Neural cell (in vitro differentiated cells): ENCODE measurements around the gene HEPHL1. TPM values are rescaled to one million over a fixed set of nuclear protein-coding genes. Genes with fewer than 3 reads are reported as not detected.

Experiments
- H2AFZ ChIP-seq: fragments of 200-600, 300-800 bp; sonication (generic), shearing (Covaris generic); 2 replicates; pipeline ENCODE4 v1.6.0; 2014; ENCODE audit warnings: low read depth, mild to moderate bottlenecking, antibody characterized with exemption, low read length, moderate library complexity
- H3F3A ChIP-seq: fragments of 200-600 bp; shearing (Covaris generic); 2 replicates; pipeline ENCODE4 v1.6.1; 2016; ENCODE audit warnings: mild to moderate bottlenecking, moderate library complexity, mixed read lengths, antibody characterized with exemption, low read length; ENCODE audit not compliant: insufficient read depth, poor library complexity, severe bottlenecking
- H3K27ac ChIP-seq: fragments of 200-600, 300-800 bp; sonication (generic), shearing (Covaris generic); 2 replicates; pipeline ENCODE4 v1.5.1; 2014; ENCODE audit warnings: mild to moderate bottlenecking, low read length, moderate library complexity
- H3K27me3 ChIP-seq: fragments of 300-800, 200-600 bp; sonication (generic), shearing (Covaris generic); 2 replicates; pipeline ENCODE4 v1.6.0; 2014; ENCODE audit warnings: mild to moderate bottlenecking, low read depth, low read length, moderate library complexity; ENCODE audit not compliant: insufficient read depth
- H3K36me3 ChIP-seq: fragments of 300-800, 200-600 bp; sonication (generic), shearing (Covaris generic); 2 replicates; pipeline ENCODE4 v1.5.1; 2014; ENCODE audit warnings: mild to moderate bottlenecking, antibody characterized with exemption, low read length, moderate library complexity; ENCODE audit not compliant: insufficient read depth
- H3K4me2 ChIP-seq: fragments of 300-800, 200-600 bp; sonication (generic), shearing (Covaris generic); 2 replicates; pipeline ENCODE4 v1.6.0; 2014; ENCODE audit warnings: mild to moderate bottlenecking, low read length
- H3K4me3 ChIP-seq: fragments of 300-800, 200-600 bp; sonication (generic), shearing (Covaris generic); 2 replicates; pipeline ENCODE4 v1.5.1; 2014; ENCODE audit warnings: mild to moderate bottlenecking, low read length, moderate library complexity
- H3K79me2 ChIP-seq: fragments of 200-600 bp; shearing (Covaris generic); replicated peaks from 2 replicates; pipeline ENCODE4 v1.6.0; 2014; ENCODE audit warnings: mild to moderate bottlenecking, low read length, moderate library complexity; ENCODE audit not compliant: insufficient read depth
- H3K9ac ChIP-seq: fragments of 300-800, 200-600 bp; sonication (generic), shearing (Covaris generic); 2 replicates; pipeline ENCODE4 v1.6.1; 2016; ENCODE audit warnings: mild to moderate bottlenecking, low read length, mixed read lengths
- H3K9me2 ChIP-seq: fragments of 200-600 bp; shearing (Covaris generic); 2 replicates; pipeline ENCODE4 v1.6.1; 2016; ENCODE audit warnings: mild to moderate bottlenecking, low read length, mixed read lengths; ENCODE audit not compliant: insufficient read depth
- H3K9me3 ChIP-seq: fragments of 200-600, 300-800 bp; sonication (generic), shearing (Covaris generic); 2 replicates; pipeline ENCODE4 v1.6.1; 2016; ENCODE audit warnings: mild to moderate bottlenecking, mixed run types, low read length, moderate library complexity, mixed read lengths
- H4K20me1 ChIP-seq: fragments of 200-600 bp; shearing (Covaris generic); 2 replicates; pipeline ENCODE4 v1.6.1; 2016; ENCODE audit warnings: mild to moderate bottlenecking, mixed run types; ENCODE audit not compliant: insufficient read depth
- CTCF ChIP-seq: fragments of 450-650 bp; IDR thresholded peaks from 2 replicates; pipeline ENCODE4 v1.5.1; 2014; ENCODE audit warnings: antibody characterized with exemption, mild to moderate bottlenecking, moderate library complexity; ENCODE audit not compliant: poor library complexity, severe bottlenecking
- EP300 ChIP-seq: fragments of 450-650 bp; conservative IDR thresholded peaks from 2 replicates; pipeline ENCODE4 v1.6.1; 2014; ENCODE audit warnings: antibody characterized with exemption, mild to moderate bottlenecking, moderate library complexity; ENCODE audit not compliant: poor library complexity, severe bottlenecking
- EZH2 ChIP-seq: fragments of 200-600, 300-800 bp; shearing (Covaris generic), sonication (generic); IDR thresholded peaks from 2 replicates; pipeline ENCODE4 v1.6.1; 2014; ENCODE audit warnings: antibody characterized with exemption, low read length, borderline replicate concordance, mild to moderate bottlenecking; ENCODE audit not compliant: insufficient read depth, poor library complexity, severe bottlenecking
- MXI1 ChIP-seq: fragments of 450-650 bp; conservative IDR thresholded peaks from 2 replicates; pipeline ENCODE4 v1.6.1; 2014; ENCODE audit warnings: antibody characterized with exemption, mild to moderate bottlenecking; ENCODE audit not compliant: poor library complexity, severe bottlenecking
- POLR2AphosphoS5 ChIP-seq: IDR thresholded peaks from 2 replicates; pipeline ENCODE4 v1.6.1; 2012
- RAD21 ChIP-seq: fragments of 450-650 bp; conservative IDR thresholded peaks from 2 replicates; pipeline ENCODE4 v1.6.1; 2014; ENCODE audit warnings: antibody characterized with exemption, mild to moderate bottlenecking, moderate library complexity
- REST ChIP-seq: IDR thresholded peaks from 2 replicates; pipeline ENCODE4 v1.6.1; 2012; ENCODE audit warnings: borderline replicate concordance
- SMC3 ChIP-seq: fragments of 450-650 bp; conservative IDR thresholded peaks from 2 replicates; pipeline ENCODE4 v1.6.1; 2014; ENCODE audit warnings: antibody characterized with exemption, mild to moderate bottlenecking, moderate library complexity; ENCODE audit not compliant: poor library complexity
- TAF1 ChIP-seq: IDR thresholded peaks from 2 replicates; pipeline ENCODE4 v1.6.1; 2012; ENCODE audit warnings: low read depth
- polyA plus RNA-seq: library from polyadenylated mRNA; depleted of rRNA; stranded (reverse); fragments of >200 nt; gene quantifications from 2 replicates; pipeline ENCODE4 v1.2.3, GENCODE V29; 2014

HEPHL1 gene
- polyA plus RNA-seq, 1 donor from 2014 or later, result not detected

- Histone ChIP-seq H3K9me3 (no peaks in the 10 kb centered on the region), H3K9ac (no peak overlapping the region), H3K4me3 (no peak overlapping the region), H2AFZ (no peak overlapping the region), H3K9me2 (no peaks in the 10 kb centered on the region), H3K27ac (no peak overlapping the region), H3K79me2 (no peaks in the 10 kb centered on the region), H3K36me3 (no peaks in the 10 kb centered on the region), H3K4me2 (no peak overlapping the region), H4K20me1 (no peaks in the 10 kb centered on the region), H3K27me3 (no peaks in the 10 kb centered on the region), H3F3A (no peaks in the 10 kb centered on the region)
- TF ChIP-seq EZH2, result no peak
- no peak for TF ChIP-seq CTCF
- no peak for TF ChIP-seq TAF1
- TF ChIP-seq REST, result no peak
- TF ChIP-seq POLR2AphosphoS5, result no peak
- no peak for TF ChIP-seq EP300
- TF ChIP-seq MXI1, result no peak
- no peak for TF ChIP-seq RAD21
- no peak for TF ChIP-seq SMC3
These were observed 83.6 kb downstream of the HEPHL1 start for GRCh38 chr11:94104734-94105133.

DNA sequence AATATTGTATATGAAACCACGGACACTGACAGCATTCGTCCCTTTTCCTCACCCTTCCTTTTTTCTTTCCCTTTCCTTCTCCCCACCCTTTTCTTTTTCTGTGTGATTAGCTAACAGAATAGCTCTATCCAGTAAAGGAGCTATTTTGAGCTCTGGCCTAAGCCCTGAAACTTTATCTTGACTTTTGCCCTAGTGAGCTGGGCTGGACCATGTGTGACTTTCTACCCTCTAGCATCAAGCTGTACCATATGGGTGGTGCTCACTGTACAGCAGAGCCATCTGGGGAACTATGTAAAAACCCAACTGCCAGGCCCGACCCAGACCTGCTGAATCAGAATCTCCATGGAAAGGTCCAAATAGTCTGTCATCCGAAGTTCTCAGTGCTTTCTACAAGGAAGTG is 85.6 kb downstream of the HEPHL1 start:
- Histone ChIP-seq H3K27me3 (no peaks in the 10 kb centered on the region), H4K20me1 (no peaks in the 10 kb centered on the region)
- no peak for TF ChIP-seq EP300
- no peak for TF ChIP-seq REST
- no peak for TF ChIP-seq MXI1
- no peak for TF ChIP-seq TAF1
- TF ChIP-seq CTCF, result no peak
- TF ChIP-seq EZH2, result no peak
- no peak for TF ChIP-seq SMC3
- no peak for TF ChIP-seq RAD21

More for the DNA sequence above, 85.6 kb downstream of the HEPHL1 start:
- no peak overlapping the region for H3K9ac ChIP-seq
- H3K79me2 ChIP-seq, result no peaks in the 10 kb centered on the region
- H3K4me2 ChIP-seq, result no peak overlapping the region
- no peak overlapping the region for H3K27ac ChIP-seq
- H3K9me2 ChIP-seq, result no peaks in the 10 kb centered on the region
- H3K4me3 ChIP-seq, result no peak overlapping the region
- no peak overlapping the region for H2AFZ ChIP-seq
- H3K36me3 ChIP-seq, result no peaks in the 10 kb centered on the region
- H3K9me3 ChIP-seq, result no peaks in the 10 kb centered on the region
- H3F3A ChIP-seq, result no peaks in the 10 kb centered on the region
